ENCODE measurements around the gene SYNCRIP. TPM values are rescaled to one million over a fixed set of nuclear protein-coding genes. Genes with fewer than 3 reads are reported as not detected.
A peak's percentile ranks its signal among the peaks of the same experiment; 100 is the strongest.

The SYNCRIP gene
- total and polyA plus RNA-seq, 2 of the 13 experiments (the other 11 are each of a cell fraction or from before 2014, with no cell fraction given) = 8.1 to 112 TPM

GRCh38 chr6:85678602-85679444 lies 36.1 kb upstream of the SYNCRIP start (continued):
- TF ChIP-seq ERF (CRISPR knock-in tag; IDR thresholded peaks at IDR 0.05) = peak; percentile 83
- peak in 1 of 2 experiments; percentile 96; a peak in 2 of 4 replicates for TF ChIP-seq KLF16 (CRISPR knock-in tag; IDR thresholded peaks at IDR 0.05)
- TF ChIP-seq ZKSCAN1 (IDR thresholded peaks at IDR 0.05; ENCODE audit: low read length) = no peak
- no peak for TF ChIP-seq MBNL3 (CRISPR knock-in tag; conservative IDR thresholded peaks at IDR 0.05)
- TF ChIP-seq STAT5B (CRISPR knock-in tag; IDR thresholded peaks at IDR 0.05) = 0 out of 2 replicates have a peak, but pooled peaks have one; percentile 55
- TF ChIP-seq ZNF256 (CRISPR knock-in tag; conservative IDR thresholded peaks at IDR 0.05) = peak; percentile 62
- peak; percentile 52 for TF ChIP-seq PTBP1 (IDR thresholded peaks at IDR 0.05; ENCODE audit: low read depth, low read length, poor library complexity, severe bottlenecking)
- no peak for TF ChIP-seq ZKSCAN5 (CRISPR knock-in tag; IDR thresholded peaks at IDR 0.05)
- peak; percentile 30; the same call in 1 of the 2 replicates for TF ChIP-seq ZNF710 (CRISPR knock-in tag; IDR thresholded peaks at IDR 0.05; ENCODE audit: borderline replicate concordance)
- peak; percentile 67 for TF ChIP-seq ZNF777 (CRISPR knock-in tag; IDR thresholded peaks at IDR 0.05)
- TF ChIP-seq CTCF (CRISPR knock-in tag; IDR thresholded peaks at IDR 0.05) = 0 out of 2 replicates have a peak, but pooled peaks have one; percentile 14
- no peak for TF ChIP-seq NCOA5 (CRISPR knock-in tag; IDR thresholded peaks at IDR 0.05)
- no peak for TF ChIP-seq ARNT (IDR thresholded peaks at IDR 0.05)
- TF ChIP-seq KDM5B (CRISPR knock-in tag; IDR thresholded peaks at IDR 0.05; ENCODE audit: borderline replicate concordance) = peak; percentile 70; the same call in 1 of the 2 replicates
- TF ChIP-seq TOPORS (CRISPR knock-in tag; IDR thresholded peaks at IDR 0.05) = peak; percentile 75
- TF ChIP-seq ZNF678 (CRISPR knock-in tag; IDR thresholded peaks at IDR 0.05) = peak; percentile 87
- no peak for TF ChIP-seq BCLAF1 (IDR thresholded peaks at IDR 0.05)
- no peak for TF ChIP-seq ZBTB8A (CRISPR knock-in tag; IDR thresholded peaks at IDR 0.05; ENCODE audit: borderline replicate concordance, low read depth)
- no peak for TF ChIP-seq SCMH1 (CRISPR knock-in tag; IDR thresholded peaks at IDR 0.05; ENCODE audit: borderline replicate concordance)
- TF ChIP-seq TAF1 (CRISPR knock-in tag; IDR thresholded peaks at IDR 0.05) = peak; percentile 98
- no peak for TF ChIP-seq SOX6 (IDR thresholded peaks at IDR 0.05)
- peak; percentile 48 for TF ChIP-seq SOX6 (CRISPR knock-in tag; IDR thresholded peaks at IDR 0.05)
- TF ChIP-seq MTERF4 (CRISPR knock-in tag; IDR thresholded peaks at IDR 0.05) = peak; percentile 98
- TF ChIP-seq NFATC3 (CRISPR knock-in tag; IDR thresholded peaks at IDR 0.05) = no peak; the same call in 1 of the 2 replicates

All from HepG2 (cell line).